OCI-LY1 (cell line): ENCODE data around the gene TNNI2.
"Not testable (repeated sequence)": the region's sequence is repeated elsewhere in the genome, so short reads cannot be mapped to it uniquely, and the experiment has no call there.

Experiments used
- CTCF ChIP-seq: fragments of 200-600 bp; sonication (generic), shearing (Covaris generic); IDR thresholded peaks from 2 replicates; pipeline ENCODE4 v1.5.1; 2017; ENCODE audit warnings: mild to moderate bottlenecking, antibody characterized with exemption, low read length, moderate library complexity, mixed read lengths
- EZH2 ChIP-seq: fragments of 200-600 bp; sonication (generic), shearing (Covaris generic); IDR thresholded peaks from 2 replicates; pipeline ENCODE4 v1.8.0; 2017; ENCODE audit warnings: borderline replicate concordance, mixed run types, mild to moderate bottlenecking, antibody characterized with exemption, low read length, moderate library complexity, mixed read lengths

- TF ChIP-seq CTCF, EZH2: not testable (repeated sequence)
Measured at GRCh38 chr11:1875851-1876301, 37.1 kb downstream of the TNNI2 start.
